A673 (cell line): ENCODE measurements around the gene LRRC15. TPM values are rescaled to one million over a fixed set of nuclear protein-coding genes. Genes with fewer than 3 reads are reported as not detected.

ENCODE experiments used
- BruUV-seq: library from RNA; stranded (reverse); fragments of 400-500 nt; replicated peaks from 2 replicates; lab custom pipeline; 2021; lab: Mats Ljungman, UMichigan
- CTCF ChIA-PET: fragments of 300-600 bp; sonication (Branson Sonifier 250); formaldehyde crosslinking; loops from one replicate; lab custom pipeline; 2022; ENCODE audit warnings: antibody characterized with exemption; lab: Charles Lee
- POLR2A ChIA-PET: fragments of 300-600 bp; sonication (Branson Sonifier 250); formaldehyde crosslinking; loops from one replicate; lab custom pipeline; 2022; ENCODE audit warnings: antibody characterized with exemption; ENCODE audit not compliant: low non-redundant PET; lab: Charles Lee
- DNase-seq: peaks from one replicate; pipeline ENCODE4 v3.0.0-alpha.2; 2015; ENCODE audit warnings: low spot score
- H3K27ac ChIP-seq: fragments of 200-600 bp; sonication (generic); 2 replicates; pipeline ENCODE4 v1.5.1; 2016; ENCODE audit warnings: mixed run types, low read depth, mild to moderate bottlenecking, mixed read lengths, antibody characterized with exemption, low read length; ENCODE audit not compliant: poor library complexity, severe bottlenecking
- H3K27me3 ChIP-seq: fragments of 200-600 bp; sonication (generic); replicated peaks from 2 replicates; pipeline ENCODE4 v1.6.1; 2017; ENCODE audit warnings: mixed run types, low read depth, mild to moderate bottlenecking, mixed read lengths, antibody characterized with exemption, low read length; ENCODE audit not compliant: insufficient read depth, poor library complexity
- H3K36me3 ChIP-seq: fragments of 200-600 bp; sonication (generic); 2 replicates; pipeline ENCODE4 v1.6.1; 2016; ENCODE audit warnings: mixed run types, mild to moderate bottlenecking, mixed read lengths, antibody characterized with exemption, low read length; ENCODE audit not compliant: insufficient read depth, poor library complexity, severe bottlenecking
- H3K4me1 ChIP-seq: fragments of 200-600 bp; sonication (generic); 2 replicates; pipeline ENCODE4 v1.6.1; 2017; ENCODE audit warnings: mixed run types, mild to moderate bottlenecking, mixed read lengths, antibody characterized with exemption, low read length; ENCODE audit not compliant: insufficient read depth, poor library complexity, severe bottlenecking
- H3K4me3 ChIP-seq: fragments of 200-600 bp; sonication (generic); 2 replicates; pipeline ENCODE4 v1.5.1; 2016; ENCODE audit warnings: low read depth, mixed run types, mild to moderate bottlenecking, mixed read lengths, low read length; ENCODE audit not compliant: poor library complexity, severe bottlenecking
- H3K9me3 ChIP-seq: fragments of 200-600 bp; sonication (generic); 2 replicates; pipeline ENCODE4 v1.6.1; 2016; ENCODE audit warnings: mixed run types, low read depth, mild to moderate bottlenecking, mixed read lengths, antibody characterized with exemption, low read length; ENCODE audit not compliant: poor library complexity, severe bottlenecking
- EZH2 ChIP-seq: fragments of 200-600 bp; sonication (generic); IDR thresholded peaks from 2 replicates; pipeline ENCODE4 v1.6.1; 2017; ENCODE audit warnings: borderline replicate concordance, low read depth, mild to moderate bottlenecking, mixed read lengths, antibody characterized with exemption, low read length; ENCODE audit not compliant: poor library complexity, severe bottlenecking
- intact Hi-C: fragments of 100-400 bp; cut with micrococcal nuclease; formaldehyde crosslinking; loops from one replicate; pipeline ENCODE4 v1.10.0; 2022; ENCODE audit not compliant: unreplicated experiment
- total RNA-seq: library from RNA; stranded (reverse); gene quantifications from 2 replicates; pipeline ENCODE4 v1.2.3, GENCODE V29; 2021
- TF ChIP-seq, protein P1 (sequence below): fragments of 300-800, 200-600 bp; sonication (generic); conservative IDR thresholded peaks from 2 replicates; pipeline ENCODE4 v1.5.1; 2017; ENCODE audit warnings: low read depth, mild to moderate bottlenecking, antibody characterized with exemption, low read length, moderate library complexity, mixed read lengths

Gene LRRC15
- total RNA-seq, 1 experiment from 2014 or later, result not detected

DNA sequence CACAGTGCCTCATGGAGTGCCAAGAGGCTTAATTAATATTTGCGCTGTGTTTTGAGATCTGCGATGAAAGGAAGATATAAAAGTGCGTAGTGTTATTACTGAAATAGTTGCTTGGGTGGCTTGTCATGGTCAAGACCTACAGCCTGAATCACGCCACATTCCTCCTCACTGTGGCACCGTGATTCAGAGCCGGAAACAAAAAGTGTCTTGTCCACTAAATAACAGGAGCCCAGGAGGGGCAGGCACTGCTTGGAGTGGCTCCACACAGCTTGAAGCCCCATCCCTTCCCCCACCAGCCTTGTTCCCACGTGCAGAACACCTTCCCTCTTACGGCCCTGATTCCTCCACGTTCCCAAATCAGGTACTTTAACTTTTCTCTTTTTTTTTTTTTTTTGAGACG is 1.2 kb upstream of the LRRC15 start:
- Histone ChIP-seq H3K9me3 (no peaks in the 10 kb centered on the region), H3K4me3 (no peak overlapping the region), H3K27me3 (no peaks in the 10 kb centered on the region), H3K36me3 (no peaks in the 10 kb centered on the region), H3K27ac (no peak overlapping the region), H3K4me1 (peaks cover 3% of the 10 kb centered on the region)
- TF ChIP-seq EZH2, result no peak
- TF ChIP-seq, protein P1, sequence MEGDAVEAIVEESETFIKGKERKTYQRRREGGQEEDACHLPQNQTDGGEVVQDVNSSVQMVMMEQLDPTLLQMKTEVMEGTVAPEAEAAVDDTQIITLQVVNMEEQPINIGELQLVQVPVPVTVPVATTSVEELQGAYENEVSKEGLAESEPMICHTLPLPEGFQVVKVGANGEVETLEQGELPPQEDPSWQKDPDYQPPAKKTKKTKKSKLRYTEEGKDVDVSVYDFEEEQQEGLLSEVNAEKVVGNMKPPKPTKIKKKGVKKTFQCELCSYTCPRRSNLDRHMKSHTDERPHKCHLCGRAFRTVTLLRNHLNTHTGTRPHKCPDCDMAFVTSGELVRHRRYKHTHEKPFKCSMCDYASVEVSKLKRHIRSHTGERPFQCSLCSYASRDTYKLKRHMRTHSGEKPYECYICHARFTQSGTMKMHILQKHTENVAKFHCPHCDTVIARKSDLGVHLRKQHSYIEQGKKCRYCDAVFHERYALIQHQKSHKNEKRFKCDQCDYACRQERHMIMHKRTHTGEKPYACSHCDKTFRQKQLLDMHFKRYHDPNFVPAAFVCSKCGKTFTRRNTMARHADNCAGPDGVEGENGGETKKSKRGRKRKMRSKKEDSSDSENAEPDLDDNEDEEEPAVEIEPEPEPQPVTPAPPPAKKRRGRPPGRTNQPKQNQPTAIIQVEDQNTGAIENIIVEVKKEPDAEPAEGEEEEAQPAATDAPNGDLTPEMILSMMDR, result no peak
- DNase-seq, result no peak
- POLR2A ChIA-PET, result no interaction called here
- CTCF ChIA-PET, result no interaction called here
- no TSS peak for BruUV-seq
- intact Hi-C loops, result no loop called here

DNA sequence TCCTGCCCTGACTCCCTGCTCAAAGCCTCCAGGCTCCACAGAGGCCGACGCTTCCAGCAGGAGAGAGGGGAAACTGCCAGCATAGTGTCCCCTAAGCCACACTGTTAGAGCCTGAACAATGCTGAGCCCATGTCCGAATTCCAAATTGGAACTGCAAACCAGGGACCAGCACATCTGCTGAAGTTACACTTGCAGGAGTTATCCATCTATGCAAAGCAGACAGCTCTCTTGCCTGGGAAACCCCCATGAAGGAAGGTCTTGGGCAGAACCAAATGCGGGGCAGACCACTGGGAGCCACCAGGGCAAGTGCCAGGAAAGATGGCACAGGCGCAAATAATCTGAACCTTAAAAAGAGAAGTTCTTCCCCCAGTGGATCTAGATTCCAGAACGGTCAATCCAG is 625 bp downstream of the LRRC15 start:
- intact Hi-C loops, result no loop called here
- Histone ChIP-seq H3K4me1 (peaks cover 10% of the 10 kb centered on the region), H3K4me3 (no peak overlapping the region), H3K27ac (no peak overlapping the region), H3K9me3 (no peaks in the 10 kb centered on the region), H3K36me3 (no peaks in the 10 kb centered on the region), H3K27me3 (no peaks in the 10 kb centered on the region)
- ChIA-PET CTCF (no interaction called here), POLR2A (no interaction called here)
- no TSS peak for BruUV-seq
- no peak for DNase-seq
- no peak for TF ChIP-seq EZH2
- TF ChIP-seq, protein P1, result no peak

DNA sequence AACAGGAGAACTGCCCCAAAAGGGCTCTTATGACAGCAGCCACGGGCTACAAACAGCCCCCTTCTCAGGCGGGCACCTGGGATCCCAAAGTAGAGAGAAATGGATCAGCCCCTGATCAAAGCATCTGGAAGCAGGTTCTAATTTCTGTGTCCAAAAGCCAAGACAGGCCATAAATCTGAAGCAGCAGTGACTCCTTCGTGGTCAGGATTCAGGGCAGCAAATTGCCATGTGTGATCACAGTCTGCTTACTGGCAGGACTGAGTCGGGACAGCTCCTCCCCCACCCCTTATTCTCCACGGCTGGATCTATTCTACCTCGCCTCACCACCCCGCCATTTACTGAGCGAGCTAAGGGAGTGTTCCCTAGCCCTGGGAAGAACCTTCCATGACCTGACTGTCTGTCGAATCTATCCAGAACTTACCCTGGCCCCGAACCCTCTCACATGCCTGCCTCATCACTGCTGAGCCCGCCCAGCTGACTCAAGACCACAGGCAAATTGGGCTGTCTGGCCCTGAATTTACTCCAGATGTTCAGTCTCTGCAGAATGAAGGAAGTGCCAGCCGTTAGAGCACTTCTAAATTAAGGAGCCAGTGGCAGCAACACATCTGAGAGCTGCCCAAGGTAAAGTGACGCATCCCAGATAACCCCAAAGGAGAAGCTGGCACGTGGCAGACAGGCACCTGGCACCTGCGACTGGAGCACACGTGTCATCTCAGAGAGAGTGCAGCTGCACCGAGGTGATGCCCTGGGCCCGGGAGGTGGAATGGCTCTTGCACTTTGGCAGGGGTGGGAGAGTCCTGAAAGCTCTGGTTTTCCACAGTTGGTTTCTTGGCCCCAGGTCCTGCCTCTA is 1.3 kb downstream of the LRRC15 start:
- Histone ChIP-seq H3K36me3 (no peaks in the 10 kb centered on the region), H3K4me3 (no peak overlapping the region), H3K9me3 (no peaks in the 10 kb centered on the region), H3K27ac (no peak overlapping the region), H3K27me3 (no peaks in the 10 kb centered on the region), H3K4me1 (peaks cover 10% of the 10 kb centered on the region)
- ChIA-PET CTCF (no interaction called here), POLR2A (no interaction called here)
- TF ChIP-seq EZH2, result no peak
- TF ChIP-seq, protein P1, result no peak
- intact Hi-C loops, result no loop called here
- DNase-seq, result no peak
- no TSS peak for BruUV-seq
